ENCODE results near the gene BEST2. TPM values are rescaled to one million over a fixed set of nuclear protein-coding genes. Genes with fewer than 3 reads are reported as not detected.
"Not testable (repeated sequence)": the region's sequence is repeated elsewhere in the genome, so short reads cannot be mapped to it uniquely, and the experiment has no call there.

BEST2 gene
- not detected for polyA plus RNA-seq (2013, experiment 1 of 2; ENCODE audit: insufficient read length)
- not detected for polyA plus RNA-seq (2013, experiment 2 of 2; ENCODE audit: insufficient read length)

DNA sequence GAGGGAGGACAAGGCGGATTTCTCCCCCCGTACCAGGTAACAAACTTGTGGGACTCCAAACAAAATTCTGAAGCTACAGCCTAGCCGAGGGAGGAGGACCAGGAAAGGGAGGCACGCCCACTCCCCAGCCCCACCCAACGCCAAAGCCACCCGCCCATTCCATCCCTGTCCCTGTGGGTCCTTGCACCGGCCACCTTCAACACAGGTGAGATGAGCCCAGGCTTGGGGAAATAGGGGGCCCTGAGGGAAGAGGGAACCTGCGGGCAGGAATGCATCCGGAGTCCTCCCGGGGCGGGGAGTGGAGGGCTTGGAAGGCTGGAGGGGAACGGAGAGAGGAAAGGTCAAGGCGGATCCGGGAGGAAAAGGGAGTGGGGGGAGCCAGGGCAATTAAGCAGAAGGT is at the start of gene BEST2:
Gene BEST2, plus strand, starts transcription at position 157 of the 400 bp plus-strand sequence. CDS start 802 bp downstream, outside the sequence.
- DNase-seq: no peak

DNA sequence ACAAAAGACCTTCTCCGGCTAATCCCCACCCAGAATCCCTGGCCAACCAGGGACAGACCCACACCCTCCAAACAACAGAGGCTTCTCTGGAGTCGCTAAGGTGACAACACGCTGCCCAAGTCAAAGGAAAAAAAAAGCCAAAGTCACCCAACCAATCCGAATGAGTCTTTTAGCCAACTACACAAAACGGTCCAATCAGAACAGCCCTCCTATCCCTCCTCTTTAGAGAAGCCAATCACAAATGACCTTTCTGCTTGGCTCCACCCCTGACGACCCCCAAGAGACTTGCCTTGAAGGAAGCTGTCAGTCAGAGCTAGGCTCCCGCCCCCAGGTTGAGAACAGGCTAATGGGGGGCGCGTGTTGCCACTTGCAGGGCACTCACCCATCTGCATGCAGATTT is 48.5 kb upstream of the BEST2 start:
- peak; percentile 48 for DNase-seq

DNA sequence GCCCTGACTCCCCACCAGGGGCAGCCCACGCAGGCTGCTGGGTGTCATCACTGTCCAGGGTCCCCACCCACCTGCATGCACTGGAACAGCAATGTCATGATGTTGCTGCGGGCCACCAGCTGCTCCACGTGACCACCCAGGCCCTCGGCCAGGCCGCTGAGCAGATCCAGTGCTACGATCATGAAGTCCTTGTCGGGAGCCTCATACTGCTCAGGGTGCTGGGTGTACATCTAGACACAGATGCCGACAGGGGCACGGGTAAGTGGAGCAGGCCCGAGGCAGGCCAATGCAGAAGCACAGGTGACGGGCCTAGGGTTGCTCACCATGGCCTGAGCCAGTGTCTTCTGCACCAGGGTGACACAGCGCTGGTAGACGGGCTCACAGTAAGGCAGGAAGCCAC is 46.4 kb upstream of the BEST2 start:
- no peak for DNase-seq

DNA sequence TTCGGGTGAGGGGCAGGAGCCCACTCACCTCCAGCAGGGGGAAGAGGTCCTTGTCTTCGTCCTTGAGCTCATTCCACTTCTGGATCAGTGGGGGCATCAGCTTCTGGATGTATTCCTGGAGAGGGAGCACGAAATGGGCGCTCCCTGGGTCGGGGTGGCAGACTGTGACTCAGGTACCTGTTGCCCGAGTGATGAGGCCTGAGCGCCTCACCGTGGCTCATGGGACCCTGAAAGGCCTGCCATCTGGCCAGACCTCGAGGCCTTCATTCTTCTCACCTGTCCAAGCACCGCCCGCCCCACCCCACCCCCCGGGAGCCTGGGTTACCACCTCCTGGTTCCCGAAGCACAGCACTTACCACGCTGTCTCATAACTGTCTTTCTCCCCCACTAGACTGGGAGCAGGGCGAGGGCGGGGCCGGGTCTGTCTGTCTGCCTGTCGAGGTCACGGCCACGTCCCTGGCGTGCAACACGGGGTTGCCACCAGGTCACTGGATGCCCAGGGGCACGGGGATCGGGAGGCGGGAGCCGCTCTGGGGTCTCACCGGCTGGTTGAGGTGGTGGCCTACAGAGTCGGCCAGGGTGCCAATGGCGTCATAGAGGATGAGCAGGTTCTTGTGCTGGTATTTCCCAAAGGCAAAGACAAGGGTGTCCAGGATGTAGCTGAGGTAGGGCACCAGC is 45.8 kb upstream of the BEST2 start:
- no peak for DNase-seq

GRCh38 chr19:12706332-12706718 is 45.3 kb upstream of the BEST2 start:
- no peak for DNase-seq

DNA sequence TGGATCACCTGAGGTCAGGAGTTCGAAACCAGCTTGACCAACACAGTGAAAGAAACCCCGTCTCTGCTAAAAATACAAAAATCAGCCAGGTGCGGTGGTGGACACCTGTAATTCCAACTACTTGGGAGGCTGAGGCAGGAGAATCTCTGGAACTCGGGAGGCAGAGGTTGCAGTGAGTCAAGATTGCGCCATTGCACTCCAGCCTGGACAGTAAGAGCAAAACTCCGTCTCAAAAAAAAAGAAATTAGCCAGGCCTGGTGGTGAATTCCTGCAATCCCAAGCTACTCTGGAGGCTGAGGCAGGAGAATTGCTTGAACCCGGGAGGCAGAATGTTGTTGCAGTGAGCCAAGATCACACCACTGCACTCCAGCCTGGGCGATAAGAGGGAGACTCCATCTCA is 43.0 kb upstream of the BEST2 start:
- DNase-seq: no peak

DNA sequence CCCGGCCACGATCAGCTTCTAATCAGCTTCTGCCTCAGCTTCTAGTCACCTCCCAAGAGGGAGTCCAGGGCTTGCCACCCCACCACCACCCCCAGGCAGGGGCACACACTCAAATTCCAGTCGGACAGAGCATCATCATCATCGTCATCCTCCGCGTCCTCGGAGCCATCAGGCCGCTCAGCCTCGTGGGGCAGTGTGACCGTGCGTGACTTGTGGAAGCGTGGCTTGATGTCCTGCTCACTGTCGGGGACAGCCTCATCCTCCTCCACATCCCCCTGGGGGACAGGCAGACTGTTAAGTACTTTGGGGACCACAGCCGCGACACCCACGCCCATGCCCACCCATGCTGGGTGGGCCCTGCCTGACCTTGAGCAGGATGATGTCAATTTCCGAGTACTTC is 40.4 kb upstream of the BEST2 start:
- no peak for DNase-seq

- not testable (repeated sequence) for DNase-seq
Measured at GRCh38 chr19:12712077-12712476, 39.5 kb upstream of the BEST2 start.

DNA sequence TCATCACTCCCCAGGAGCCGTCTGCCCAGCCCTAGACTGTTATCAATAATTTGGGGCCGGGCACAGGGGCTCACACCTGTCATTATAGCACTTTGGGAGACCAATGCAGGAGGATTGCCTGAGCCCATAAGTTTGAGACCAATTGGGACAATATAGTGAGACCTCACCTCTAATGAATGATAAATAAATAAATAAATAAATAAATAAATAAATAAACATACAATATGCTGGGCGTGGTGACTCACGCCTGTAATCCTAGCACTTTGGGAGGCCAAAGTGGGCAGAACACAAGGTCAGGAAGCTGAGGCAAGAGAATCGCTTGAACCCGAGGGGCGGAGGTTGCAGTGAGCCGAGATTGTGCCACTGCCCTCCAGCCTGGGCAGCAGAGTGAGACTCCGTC is 38.3 kb upstream of the BEST2 start:
- not testable (repeated sequence) for DNase-seq

DNA sequence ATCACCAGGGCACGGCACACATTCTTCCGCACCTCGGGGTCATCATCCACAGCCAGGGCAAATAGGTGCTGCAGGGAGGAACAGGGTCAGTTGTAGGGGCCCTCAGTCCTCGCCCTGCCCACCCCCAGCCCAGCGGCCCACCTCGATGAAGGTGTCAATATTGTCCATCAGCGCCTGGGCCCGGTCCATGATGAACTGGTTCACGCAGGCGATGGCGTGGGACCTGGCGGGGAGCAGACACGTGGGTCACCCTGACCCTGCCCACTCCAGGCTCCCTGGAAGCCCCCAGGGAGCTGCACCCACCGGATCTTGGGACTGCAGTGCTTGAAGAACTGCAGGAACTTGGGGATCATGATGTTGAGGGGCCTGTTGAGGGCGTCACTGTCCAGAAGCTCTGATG is 36.5 kb upstream of the BEST2 start:
- no peak for DNase-seq

GRCh38 chr19:12715929-12716328 is 35.7 kb upstream of the BEST2 start:
- DNase-seq: no peak

GRCh38 chr19:12720296-12720695 is 31.3 kb upstream of the BEST2 start:
- DNase-seq: no peak

GRCh38 chr19:12720851-12721655 is 30.5 kb upstream of the BEST2 start:
- no peak for DNase-seq

DNA sequence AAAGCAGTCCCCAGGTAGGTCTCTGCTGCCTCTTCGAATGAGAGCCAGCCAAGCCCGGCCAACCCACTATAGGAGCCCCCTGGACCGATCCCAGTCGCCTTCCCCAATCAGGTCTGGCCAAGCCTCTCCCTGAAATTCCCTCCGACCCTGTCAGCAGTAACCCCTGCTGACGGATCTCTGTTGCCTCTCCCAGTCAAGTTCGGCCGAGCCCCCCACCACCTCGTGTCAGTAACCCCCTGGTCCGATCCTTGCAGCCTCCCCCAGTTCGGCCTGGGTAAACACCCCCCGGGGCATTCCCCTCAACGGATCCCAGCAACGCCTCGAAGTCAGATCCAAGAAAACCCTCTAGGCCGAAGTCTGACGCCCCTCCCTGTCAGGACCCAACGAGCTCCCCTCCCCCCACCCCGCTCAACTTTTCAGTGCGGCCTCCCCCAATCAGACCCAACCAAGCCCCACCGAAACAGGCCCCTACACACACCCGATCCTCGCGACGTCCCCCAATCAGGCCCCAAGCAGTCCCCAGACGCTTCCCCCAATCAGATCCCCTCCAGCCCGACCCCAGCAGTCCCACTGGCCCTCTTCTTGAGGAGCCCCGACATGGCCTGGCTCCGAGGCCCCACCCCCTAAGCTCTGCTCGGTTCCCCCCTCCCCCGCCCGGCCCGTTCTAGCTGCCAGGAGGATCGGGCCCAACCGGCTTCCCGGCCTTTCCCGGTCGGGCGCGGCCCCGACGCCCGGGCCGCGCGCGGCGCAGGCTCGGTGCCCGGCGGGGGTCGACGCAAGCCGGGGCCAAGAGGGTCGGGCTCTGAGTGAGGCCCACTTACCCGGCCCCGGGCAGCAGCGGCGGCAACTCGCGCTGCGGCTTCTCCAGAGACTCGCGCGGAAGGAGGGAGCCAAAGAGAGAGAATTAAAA is 29.7 kb upstream of the BEST2 start:
- peak; percentile 72 for DNase-seq

- DNase-seq: peak; percentile 100
Measured at GRCh38 chr19:12722566-12723380, 28.8 kb upstream of the BEST2 start.

DNA sequence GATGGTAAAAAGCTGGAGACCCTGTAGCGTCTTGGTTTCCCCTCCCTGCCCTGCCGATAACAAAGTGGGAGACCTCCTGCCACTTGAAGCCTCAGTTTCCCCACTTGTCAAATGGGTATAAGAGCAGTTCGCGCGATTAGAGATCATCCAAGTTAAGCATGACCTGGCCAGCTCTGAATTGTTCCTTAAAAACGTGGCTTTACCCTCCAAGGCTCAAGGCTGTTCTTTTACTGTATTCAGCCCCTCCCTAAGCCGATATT is 28.3 kb upstream of the BEST2 start:
- no peak for DNase-seq

DNA sequence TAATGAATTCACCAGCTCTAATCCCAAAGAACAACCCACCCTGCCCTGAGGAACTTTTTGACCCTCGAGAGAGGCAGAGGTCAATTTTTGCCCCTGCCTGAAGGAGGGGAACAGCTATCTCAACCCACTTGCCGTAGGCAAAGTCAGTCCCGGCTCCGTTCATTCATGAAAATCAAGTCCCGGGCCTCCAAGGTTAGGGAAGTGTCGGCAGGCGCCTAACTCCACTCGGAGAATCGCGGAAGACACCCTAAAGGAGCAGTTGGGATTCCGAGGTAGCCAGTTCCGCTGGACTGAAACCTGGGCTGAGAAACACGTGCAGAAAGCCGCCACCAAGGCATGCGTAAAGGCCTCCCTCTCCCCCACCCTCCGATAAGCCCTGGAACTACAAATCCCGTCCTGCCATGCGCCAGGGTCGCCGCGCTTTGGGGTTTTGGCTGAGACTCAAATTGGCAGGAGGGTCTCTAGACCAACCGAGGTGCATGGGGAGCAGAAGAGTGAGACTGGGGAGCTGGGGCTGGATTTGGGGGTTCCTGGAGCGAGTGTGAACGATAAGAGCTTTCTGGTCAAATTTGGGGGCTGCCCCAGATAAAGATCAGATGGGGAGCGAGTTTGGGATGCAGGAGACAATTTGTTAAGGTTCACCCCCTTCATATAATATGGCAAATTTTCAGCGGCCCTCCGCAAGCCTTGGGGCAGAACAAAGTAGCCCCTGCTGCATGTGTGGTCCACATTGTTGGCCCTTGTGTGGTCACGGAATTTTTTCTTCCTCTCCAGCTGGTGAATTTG is 27.8 kb upstream of the BEST2 start, which contains the start of gene TNPO2:
Gene TNPO2, minus strand, starts transcription at position 292 of the 786 bp plus-strand sequence. CDS start 2,955 bp downstream, outside the sequence.
- peak; percentile 63 for DNase-seq

- DNase-seq: not testable (repeated sequence)
Measured at GRCh38 chr19:12725612-12726011, 26.0 kb upstream of the BEST2 start.

- no peak for DNase-seq
Measured at GRCh38 chr19:12726988-12727316, 24.6 kb upstream of the BEST2 start.

- DNase-seq: no peak
Measured at GRCh38 chr19:12727745-12728433, 23.7 kb upstream of the BEST2 start.

DNA sequence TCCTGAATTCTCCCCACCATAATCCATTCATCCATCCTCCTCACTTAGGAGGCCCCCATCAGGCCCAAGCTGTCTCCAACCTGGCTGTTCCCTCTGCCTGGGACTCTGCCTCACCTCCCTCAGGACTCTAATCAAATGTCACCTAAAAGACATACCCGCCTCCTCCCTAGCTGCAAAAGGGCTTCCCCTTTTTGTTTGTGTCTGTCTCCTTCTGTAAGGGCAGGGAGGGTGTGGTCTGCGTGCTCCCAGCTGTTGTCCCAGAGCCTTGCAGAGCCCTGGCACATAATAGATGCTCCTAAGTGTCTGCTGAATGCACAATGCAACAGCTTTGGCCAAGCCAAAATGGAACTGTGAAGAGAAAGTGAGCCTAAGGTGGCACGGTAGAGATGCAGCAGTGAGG is 21.5 kb upstream of the BEST2 start:
- DNase-seq: no peak

Measured in fibroblast of skin of back (primary cell).